Thyroid gland (tissue), 4 donors: ENCODE data around the gene MACF1. TPM values are rescaled to one million over a fixed set of nuclear protein-coding genes. Genes with fewer than 3 reads are reported as not detected.
"Not testable (repeated sequence)": the region's sequence is repeated elsewhere in the genome, so short reads cannot be mapped to it uniquely, and the experiment has no call there.

Experiments used
- DNase-seq, 2 donors: peaks; one replicate each; pipeline ENCODE4 v3.0.0-alpha.2; 2019
- H3K27ac ChIP-seq, 3 donors: fragments of 200-600 bp; sonication (generic); 1 replicate in 2 of 3; 2 replicates in 1 of 3; pipeline ENCODE4 v1.5.1; 2016 to 2019; ENCODE audit warnings: mild to moderate bottlenecking in 1 of 3, moderate library complexity in 1 of 3
- H3K27me3 ChIP-seq: fragments of 200-600 bp; sonication (generic); one replicate; pipeline ENCODE4 v1.5.1; 2019
- H3K36me3 ChIP-seq, 2 donors: fragments of 200-600 bp; sonication (generic); one replicate each; pipeline ENCODE4 v1.5.1; 2016 to 2019
- H3K4me1 ChIP-seq, 2 donors: fragments of 200-600 bp; sonication (generic); one replicate each; pipeline ENCODE4 v1.5.1; 2017 to 2019
- H3K4me3 ChIP-seq, 3 donors: fragments of 200-600 bp; sonication (generic); replicated peaks in 1 of 3; 1 replicate in 2 of 3; 2 replicates in 1 of 3; pipeline ENCODE4 v1.5.1; 2016; ENCODE audit warnings: mild to moderate bottlenecking in 1 of 3
- H3K9me3 ChIP-seq: fragments of 200-600 bp; sonication (generic); one replicate; pipeline ENCODE4 v1.5.1; 2017
- POLR2A ChIP-seq, 2 donors: fragments of 450-650 bp; IDR thresholded peaks; one replicate each; pipeline ENCODE4 v1.6.1; 2017; ENCODE audit warnings: antibody characterized with exemption in 2 of 2, mild to moderate bottlenecking in 2 of 2, moderate library complexity in 1 of 2
- WGBS, 2 donors: methylation state at CpG; one replicate each; pipeline ENCODE4 v1.1.5; 2017; 5-methylcytosine and 5-hydroxymethylcytosine counted together
- intact Hi-C: fragments of 100-400 bp; cut with DNase I; formaldehyde crosslinking; loops from one replicate; pipeline ENCODE4 v1.15.1; 2023
- total RNA-seq, 4 donors: library from RNA; depleted of rRNA; stranded (reverse); fragments of >200 nt; gene quantifications; one replicate each; pipeline ENCODE4 v1.2.3, GENCODE V29; 2016
- TF ChIP-seq, protein P1 (sequence below), 6 experiments: fragments of 200-600 bp in 3 of 6; fragments of 450-650 bp in 3 of 6; sonication (generic) in 3 of 6; IDR thresholded peaks; one replicate each; pipeline ENCODE4 v1.5.1; 2016 to 2019; ENCODE audit warnings: antibody characterized with exemption in 6 of 6, mild to moderate bottlenecking in 2 of 6, inconsistent platforms in 1 of 6, moderate library complexity in 1 of 6

The MACF1 gene
- total RNA-seq, 4 donors from 2014 or later: 308 to 834 (median 427) TPM

DNA sequence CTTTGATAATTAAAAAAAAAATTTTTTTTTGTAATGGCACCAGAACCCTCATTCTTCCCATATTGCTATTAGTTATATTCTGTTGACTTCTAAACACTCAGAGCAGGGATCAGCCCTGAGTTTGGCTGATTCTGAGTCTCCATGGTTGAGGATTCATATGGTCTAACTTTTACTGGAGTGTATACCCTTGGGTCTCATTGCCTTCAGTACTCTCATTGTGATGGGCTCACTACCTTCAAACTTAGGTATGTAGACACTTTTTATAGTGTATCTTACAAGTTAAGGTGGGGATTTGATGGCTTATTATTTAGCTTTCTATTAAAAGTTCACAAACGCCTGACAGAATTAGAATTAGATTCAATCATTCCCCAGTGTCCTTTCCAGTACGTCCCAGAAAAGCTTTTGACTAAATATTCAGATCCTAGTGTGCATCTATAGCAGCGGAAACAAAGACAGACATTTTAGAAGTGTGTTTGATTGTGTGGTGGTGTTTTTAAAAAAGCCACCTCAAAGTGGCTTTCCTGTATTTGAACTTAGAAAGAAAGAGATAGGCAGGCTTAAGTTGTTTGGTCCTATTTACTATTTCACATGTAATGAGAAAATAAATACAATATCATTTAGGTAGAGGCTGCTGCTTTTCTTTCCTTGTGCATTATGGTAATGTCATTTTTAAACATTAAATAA lies 1.4 kb downstream of the MACF1 start:
- intact Hi-C loops: no loop called here
- H3K4me3 ChIP-seq: peak overlapping the region in 1 of 3 donors; percentile 8
- H3K4me1 ChIP-seq: peaks cover 19 to 28% of the 10 kb centered on the region in 2 donors
- H3K27me3 ChIP-seq: no peaks in the 10 kb centered on the region
- WGBS, 2 donors: 48 to 57% methylated on average over 3 of the region's 3 CpGs
- H3K36me3 ChIP-seq: no peaks in the 10 kb centered on the region
- DNase-seq: no peak
- H3K9me3 ChIP-seq: no peaks in the 10 kb centered on the region
- TF ChIP-seq, protein P1, sequence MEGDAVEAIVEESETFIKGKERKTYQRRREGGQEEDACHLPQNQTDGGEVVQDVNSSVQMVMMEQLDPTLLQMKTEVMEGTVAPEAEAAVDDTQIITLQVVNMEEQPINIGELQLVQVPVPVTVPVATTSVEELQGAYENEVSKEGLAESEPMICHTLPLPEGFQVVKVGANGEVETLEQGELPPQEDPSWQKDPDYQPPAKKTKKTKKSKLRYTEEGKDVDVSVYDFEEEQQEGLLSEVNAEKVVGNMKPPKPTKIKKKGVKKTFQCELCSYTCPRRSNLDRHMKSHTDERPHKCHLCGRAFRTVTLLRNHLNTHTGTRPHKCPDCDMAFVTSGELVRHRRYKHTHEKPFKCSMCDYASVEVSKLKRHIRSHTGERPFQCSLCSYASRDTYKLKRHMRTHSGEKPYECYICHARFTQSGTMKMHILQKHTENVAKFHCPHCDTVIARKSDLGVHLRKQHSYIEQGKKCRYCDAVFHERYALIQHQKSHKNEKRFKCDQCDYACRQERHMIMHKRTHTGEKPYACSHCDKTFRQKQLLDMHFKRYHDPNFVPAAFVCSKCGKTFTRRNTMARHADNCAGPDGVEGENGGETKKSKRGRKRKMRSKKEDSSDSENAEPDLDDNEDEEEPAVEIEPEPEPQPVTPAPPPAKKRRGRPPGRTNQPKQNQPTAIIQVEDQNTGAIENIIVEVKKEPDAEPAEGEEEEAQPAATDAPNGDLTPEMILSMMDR (IDR thresholded peaks at IDR 0.05): no peak
- no peak for TF ChIP-seq POLR2A (IDR thresholded peaks at IDR 0.05)
- peak overlapping the region; percentile 40 to 75 (median 72) for H3K27ac ChIP-seq

DNA sequence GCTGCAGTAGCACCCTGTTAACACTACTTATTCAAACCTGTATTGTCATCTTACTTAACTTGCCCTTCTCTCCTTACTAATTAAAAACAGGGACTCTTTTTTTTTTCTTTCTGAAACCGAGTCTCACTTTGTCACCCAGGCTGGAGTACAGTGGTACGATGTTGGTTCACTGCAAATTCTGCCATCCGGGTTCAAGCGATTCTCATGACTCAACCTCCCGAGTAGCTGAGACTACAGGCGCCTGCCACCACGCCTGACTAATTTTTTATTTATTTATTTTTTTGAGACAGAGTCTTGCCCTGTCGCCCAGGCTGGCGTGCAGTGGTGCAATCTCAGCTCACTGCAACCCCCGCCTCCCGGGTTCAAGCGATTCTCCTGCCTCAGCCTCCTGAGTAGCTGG lies 3.9 kb downstream of the MACF1 start:
- 93 to 96% methylated on average over 12 of the region's 12 CpGs for WGBS, 2 donors
- H3K27ac ChIP-seq, H3K4me3 ChIP-seq, H3K9me3 ChIP-seq, DNase-seq, intact Hi-C loops, H3K36me3 ChIP-seq, H3K27me3 ChIP-seq: not testable (repeated sequence)
- H3K4me1 ChIP-seq: peaks cover 22 to 42% of the 10 kb centered on the region in 2 donors

DNA sequence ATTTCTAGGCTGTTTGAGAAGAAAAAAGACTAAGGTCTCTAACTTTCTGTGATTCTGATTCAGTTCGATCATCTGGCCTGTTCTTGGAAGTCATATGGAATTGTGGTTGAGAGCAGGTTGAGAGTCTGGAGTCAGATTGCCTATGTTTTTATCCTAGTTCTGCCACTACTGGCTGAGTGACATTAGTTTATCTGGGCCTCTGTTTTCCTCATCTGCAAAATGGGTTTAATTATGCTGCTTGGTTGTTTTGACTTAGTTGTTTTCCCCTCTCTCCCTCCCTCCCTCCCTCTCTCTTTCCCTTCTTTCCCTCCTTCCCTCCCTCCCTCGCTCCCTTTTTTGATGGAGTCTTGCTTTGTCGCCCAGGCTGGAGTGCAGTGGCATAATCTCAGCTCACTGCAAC lies 6.2 kb downstream of the MACF1 start:
- Histone ChIP-seq H3K27me3 (no peaks in the 10 kb centered on the region), H3K27ac (no peak overlapping the region), H3K4me3 (no peak overlapping the region), H3K9me3 (no peaks in the 10 kb centered on the region), H3K36me3 (no peaks in the 10 kb centered on the region), H3K4me1 (peaks cover 24 to 46% of the 10 kb centered on the region in 2 donors)
- intact Hi-C loops: no loop called here
- no peak for TF ChIP-seq POLR2A (IDR thresholded peaks at IDR 0.05)
- TF ChIP-seq, protein P1 (IDR thresholded peaks at IDR 0.05): no peak
- 98 to 99% methylated on average over 3 of the region's 3 CpGs for WGBS, 2 donors
- no peak for DNase-seq

DNA sequence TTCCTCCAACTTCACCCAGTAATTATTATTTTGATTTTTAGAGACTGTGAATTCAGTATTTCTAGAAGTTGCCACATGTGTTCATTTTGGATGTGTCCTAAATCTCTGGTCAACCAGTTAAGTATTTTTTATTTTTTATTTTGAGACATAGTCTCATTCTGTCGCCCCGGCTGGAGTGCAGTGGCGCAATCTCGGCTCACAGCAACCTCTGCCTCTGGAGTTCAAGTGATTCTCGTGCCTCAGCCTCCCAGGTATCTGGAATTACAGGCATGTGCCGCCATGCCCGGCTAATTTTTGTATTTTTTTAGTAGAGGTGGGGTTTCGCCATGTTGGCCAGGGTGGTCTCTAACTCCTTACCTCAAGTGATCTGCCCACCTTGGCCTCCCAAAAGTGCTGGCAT lies 8.0 kb downstream of the MACF1 start:
- WGBS, 2 donors: 76 to 87% methylated on average over 8 of the region's 8 CpGs
- Histone ChIP-seq H3K4me1 (peaks cover 26 to 56% of the 10 kb centered on the region in 2 donors), H3K27ac (peak overlapping the region in 2 of 3 donors; percentile 71 to 80), H3K36me3 (no peaks in the 10 kb centered on the region), H3K4me3 (no peak overlapping the region), H3K27me3 (no peaks in the 10 kb centered on the region), H3K9me3 (no peaks in the 10 kb centered on the region)
- no peak for DNase-seq
- intact Hi-C loops: no loop called here
- no peak for TF ChIP-seq POLR2A (IDR thresholded peaks at IDR 0.05)
- TF ChIP-seq, protein P1 (IDR thresholded peaks at IDR 0.05): no peak

DNA sequence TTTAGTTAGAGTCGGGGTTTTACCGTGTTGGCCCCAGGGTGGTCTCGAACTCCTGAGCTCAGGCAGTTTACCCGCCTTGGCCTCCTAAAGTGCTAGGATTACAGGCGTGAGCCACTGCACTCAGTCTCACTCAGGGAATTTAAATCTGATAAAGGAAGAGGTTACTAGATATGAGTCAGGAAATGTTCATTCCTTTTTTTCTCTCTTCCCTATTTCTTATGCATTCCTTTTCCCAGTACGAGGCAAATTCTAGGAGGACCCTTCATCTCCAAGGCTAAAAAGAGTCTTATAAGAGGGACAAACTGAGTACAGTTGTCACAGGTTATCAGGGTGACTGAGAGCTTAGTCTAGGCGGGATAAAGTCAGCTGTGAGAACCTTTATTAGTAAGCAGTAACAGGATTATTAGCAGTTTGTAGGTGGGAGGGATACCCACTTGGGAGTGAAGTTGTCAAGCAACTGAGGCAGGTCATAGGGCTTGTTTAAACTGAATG lies 9.1 kb downstream of the MACF1 start:
- TF ChIP-seq, protein P1 (IDR thresholded peaks at IDR 0.05): no peak
- TF ChIP-seq POLR2A (IDR thresholded peaks at IDR 0.05): no peak
- intact Hi-C loops: no loop called here
- Histone ChIP-seq H3K4me1 (peaks cover 26 to 62% of the 10 kb centered on the region in 2 donors), H3K9me3 (no peaks in the 10 kb centered on the region), H3K27me3 (no peaks in the 10 kb centered on the region), H3K27ac (peak overlapping the region; percentile 50 to 80 (median 71)), H3K36me3 (no peaks in the 10 kb centered on the region), H3K4me3 (no peak overlapping the region)
- DNase-seq: no peak
- WGBS, 2 donors: 64 to 65% methylated on average over 7 of the region's 7 CpGs
